ENCODE data around the gene SF3B5. TPM values are rescaled to one million over a fixed set of nuclear protein-coding genes. Genes with fewer than 3 reads are reported as not detected.

Gene SF3B5
- total RNA-seq, 1 donor from 2014 or later = 129 TPM

- no peak overlapping the region for H2AFZ ChIP-seq (ENCODE audit: low read depth, low read length)
- Mint-ChIP-seq H3K4me3 (ENCODE audit: unreplicated experiment) (no peak overlapping the region), H3K36me3 (ENCODE audit: low read depth, unreplicated experiment) (no peaks in the 10 kb centered on the region), H3K27ac (ENCODE audit: unreplicated experiment) (no peak overlapping the region), H3K9me3 (ENCODE audit: unreplicated experiment) (no peaks in the 10 kb centered on the region), H3K27me3 (ENCODE audit: low read depth, unreplicated experiment) (peaks cover 4% of the 10 kb centered on the region), H3K4me1 (ENCODE audit: low read depth, unreplicated experiment) (no peaks in the 10 kb centered on the region)
- FAIRE-seq = no peak
- no peak for TF ChIP-seq EZH2 (IDR thresholded peaks at IDR 0.05; ENCODE audit: insufficient read depth, low read length)
- TF ChIP-seq CTCF (IDR thresholded peaks at IDR 0.05; ENCODE audit: insufficient read depth, low read depth, low read length) = no peak
- H3K9ac ChIP-seq (ENCODE audit: low read length) = no peak overlapping the region
- DNase-seq (ENCODE audit: low read depth) = no peak
- no peaks in the 10 kb centered on the region for H4K20me1 ChIP-seq (ENCODE audit: insufficient read depth, low read length)
- H3K4me1 ChIP-seq (ENCODE audit: insufficient read depth, low read length) = no peaks in the 10 kb centered on the region
- no peak overlapping the region for H3K27ac ChIP-seq (ENCODE audit: low read depth, low read length)
- no peak overlapping the region for H3K4me2 ChIP-seq (ENCODE audit: low read length)
- no peaks in the 10 kb centered on the region for H3K79me2 ChIP-seq (ENCODE audit: insufficient read depth, low read length)
- no peaks in the 10 kb centered on the region for H3K27me3 ChIP-seq (ENCODE audit: insufficient read depth, low read length)
- no peaks in the 10 kb centered on the region for H3K9me3 ChIP-seq (ENCODE audit: insufficient read depth, low read depth, low read length)
- no peaks in the 10 kb centered on the region for H3K36me3 ChIP-seq (ENCODE audit: insufficient read depth, low read length)
- no peak overlapping the region for H3K4me3 ChIP-seq (ENCODE audit: insufficient read depth, low read depth, low read length)
Observed at GRCh38 chr6:144119376-144119775, 24.0 kb upstream of the SF3B5 start.

- Histone ChIP-seq H3K27me3 (ENCODE audit: insufficient read depth, low read length) (no peaks in the 10 kb centered on the region), H2AFZ (ENCODE audit: low read depth, low read length) (no peak overlapping the region), H4K20me1 (ENCODE audit: insufficient read depth, low read length) (no peaks in the 10 kb centered on the region), H3K9ac (ENCODE audit: low read length) (no peak overlapping the region), H3K9me3 (ENCODE audit: insufficient read depth, low read depth, low read length) (no peaks in the 10 kb centered on the region), H3K4me1 (ENCODE audit: insufficient read depth, low read length) (no peaks in the 10 kb centered on the region), H3K4me2 (ENCODE audit: low read length) (no peak overlapping the region), H3K4me3 (ENCODE audit: insufficient read depth, low read depth, low read length) (no peak overlapping the region), H3K79me2 (ENCODE audit: insufficient read depth, low read length) (no peaks in the 10 kb centered on the region), H3K36me3 (ENCODE audit: insufficient read depth, low read length) (no peaks in the 10 kb centered on the region), H3K27ac (ENCODE audit: low read depth, low read length) (no peak overlapping the region)
- peaks cover 2% of the 10 kb centered on the region for H3K27me3 Mint-ChIP-seq (ENCODE audit: low read depth, unreplicated experiment)
- H3K4me1 Mint-ChIP-seq (ENCODE audit: low read depth, unreplicated experiment) = no peaks in the 10 kb centered on the region
- no peaks in the 10 kb centered on the region for H3K36me3 Mint-ChIP-seq (ENCODE audit: low read depth, unreplicated experiment)
- TF ChIP-seq CTCF (IDR thresholded peaks at IDR 0.05; ENCODE audit: insufficient read depth, low read depth, low read length) = no peak
- TF ChIP-seq EZH2 (IDR thresholded peaks at IDR 0.05; ENCODE audit: insufficient read depth, low read length) = no peak
- no peak overlapping the region for H3K27ac Mint-ChIP-seq (ENCODE audit: unreplicated experiment)
- DNase-seq (ENCODE audit: low read depth) (no peak), FAIRE-seq (no peak)
- H3K9me3 Mint-ChIP-seq (ENCODE audit: unreplicated experiment) = no peaks in the 10 kb centered on the region
- no peak overlapping the region for H3K4me3 Mint-ChIP-seq (ENCODE audit: unreplicated experiment)
Observed at GRCh38 chr6:144115219-144115618, 19.8 kb upstream of the SF3B5 start.

GRCh38 chr6:144113366-144113765 is 18.0 kb upstream of the SF3B5 start:
- H3K9me3 Mint-ChIP-seq (ENCODE audit: unreplicated experiment) = no peaks in the 10 kb centered on the region
- TF ChIP-seq CTCF (IDR thresholded peaks at IDR 0.05; ENCODE audit: insufficient read depth, low read depth, low read length) (no peak), EZH2 (IDR thresholded peaks at IDR 0.05; ENCODE audit: insufficient read depth, low read length) (no peak)
- no peaks in the 10 kb centered on the region for H3K36me3 Mint-ChIP-seq (ENCODE audit: low read depth, unreplicated experiment)
- no peak overlapping the region for H3K27ac Mint-ChIP-seq (ENCODE audit: unreplicated experiment)
- Histone ChIP-seq H3K9ac (ENCODE audit: low read length) (no peak overlapping the region), H4K20me1 (ENCODE audit: insufficient read depth, low read length) (no peaks in the 10 kb centered on the region), H3K4me3 (ENCODE audit: insufficient read depth, low read depth, low read length) (no peak overlapping the region), H3K4me2 (ENCODE audit: low read length) (no peak overlapping the region), H3K27ac (ENCODE audit: low read depth, low read length) (no peak overlapping the region), H3K4me1 (ENCODE audit: insufficient read depth, low read length) (no peaks in the 10 kb centered on the region), H3K9me3 (ENCODE audit: insufficient read depth, low read depth, low read length) (no peaks in the 10 kb centered on the region), H3K36me3 (ENCODE audit: insufficient read depth, low read length) (no peaks in the 10 kb centered on the region), H2AFZ (ENCODE audit: low read depth, low read length) (no peak overlapping the region), H3K27me3 (ENCODE audit: insufficient read depth, low read length) (no peaks in the 10 kb centered on the region), H3K79me2 (ENCODE audit: insufficient read depth, low read length) (no peaks in the 10 kb centered on the region)
- H3K4me1 Mint-ChIP-seq (ENCODE audit: low read depth, unreplicated experiment) = no peaks in the 10 kb centered on the region
- H3K27me3 Mint-ChIP-seq (ENCODE audit: low read depth, unreplicated experiment) = peaks cover 5% of the 10 kb centered on the region
- H3K4me3 Mint-ChIP-seq (ENCODE audit: unreplicated experiment) = no peak overlapping the region
- DNase-seq (ENCODE audit: low read depth) (no peak), FAIRE-seq (no peak)

Measured in astrocyte (in vitro differentiated cells and primary cell).